GM19397 (cell line): ENCODE data around the gene CALR.
"Not testable (repeated sequence)": the region's sequence is repeated elsewhere in the genome, so short reads cannot be mapped to it uniquely, and the experiment has no call there.

ENCODE experiments used
- ATAC-seq: cut with Tn5 transposase; IDR thresholded peaks from one replicate; pipeline ENCODE4 v1.9.1; 2021; ENCODE audit warnings: mild to moderate bottlenecking, moderate library complexity; ENCODE audit not compliant: unreplicated experiment

Gene CALR

GRCh38 chr19:12933287-12934072 lies 4.9 kb upstream of the CALR start, which contains the start of gene FARSA:
TSS of gene FARSA (minus strand) at chr19:12933711. CDS start at chr19:12933696, 15 bp downstream.
- ATAC-seq, result peak; percentile 43

- ATAC-seq, result no peak
Measured at GRCh38 chr19:12935071-12935470, 3.3 kb upstream of the CALR start.

- no peak for ATAC-seq
Measured at GRCh38 chr19:12936582-12936981, 1.8 kb upstream of the CALR start.

GRCh38 chr19:12937093-12937926 lies 1.1 kb upstream of the CALR start:
- no peak for ATAC-seq

GRCh38 chr19:12938779-12939601 lies 581 bp downstream of the CALR start:
- no peak for ATAC-seq

- no peak for ATAC-seq
Measured at GRCh38 chr19:12939975-12940423, 1.6 kb downstream of the CALR start.

- ATAC-seq, result no peak
Measured at GRCh38 chr19:12940897-12941296, 2.5 kb downstream of the CALR start.

GRCh38 chr19:12943437-12944044 lies 5.1 kb downstream of the CALR start:
- ATAC-seq, result no peak

GRCh38 chr19:12944104-12944674 lies 5.8 kb downstream of the CALR start:
- ATAC-seq, result no peak

GRCh38 chr19:12945479-12946091 lies 7.2 kb downstream of the CALR start, which contains the start of gene RAD23A:
TSS of gene RAD23A (plus strand) at chr19:12945862. CDS start at chr19:12945949, 87 bp downstream.
- peak; percentile 81 for ATAC-seq

- peak; percentile 41 for ATAC-seq
Measured at GRCh38 chr19:12946092-12946721, 7.8 kb downstream of the CALR start.

GRCh38 chr19:12946731-12947496 lies 8.5 kb downstream of the CALR start:
- ATAC-seq, result no peak

GRCh38 chr19:12947702-12948611 lies 9.5 kb downstream of the CALR start:
- ATAC-seq, result no peak

- no peak for ATAC-seq
Measured at GRCh38 chr19:12948612-12949362, 10.4 kb downstream of the CALR start.

GRCh38 chr19:12949363-12950283 lies 11.2 kb downstream of the CALR start:
- ATAC-seq, result no peak

GRCh38 chr19:12952050-12952449 lies 13.6 kb downstream of the CALR start:
- not testable (repeated sequence) for ATAC-seq
